ENCODE measurements around the gene CYTH1. TPM values are rescaled to one million over a fixed set of nuclear protein-coding genes. Genes with fewer than 3 reads are reported as not detected.

Gene CYTH1
- total RNA-seq, 6 donors from 2014 or later, result 113 to 295 (median 121) TPM

DNA sequence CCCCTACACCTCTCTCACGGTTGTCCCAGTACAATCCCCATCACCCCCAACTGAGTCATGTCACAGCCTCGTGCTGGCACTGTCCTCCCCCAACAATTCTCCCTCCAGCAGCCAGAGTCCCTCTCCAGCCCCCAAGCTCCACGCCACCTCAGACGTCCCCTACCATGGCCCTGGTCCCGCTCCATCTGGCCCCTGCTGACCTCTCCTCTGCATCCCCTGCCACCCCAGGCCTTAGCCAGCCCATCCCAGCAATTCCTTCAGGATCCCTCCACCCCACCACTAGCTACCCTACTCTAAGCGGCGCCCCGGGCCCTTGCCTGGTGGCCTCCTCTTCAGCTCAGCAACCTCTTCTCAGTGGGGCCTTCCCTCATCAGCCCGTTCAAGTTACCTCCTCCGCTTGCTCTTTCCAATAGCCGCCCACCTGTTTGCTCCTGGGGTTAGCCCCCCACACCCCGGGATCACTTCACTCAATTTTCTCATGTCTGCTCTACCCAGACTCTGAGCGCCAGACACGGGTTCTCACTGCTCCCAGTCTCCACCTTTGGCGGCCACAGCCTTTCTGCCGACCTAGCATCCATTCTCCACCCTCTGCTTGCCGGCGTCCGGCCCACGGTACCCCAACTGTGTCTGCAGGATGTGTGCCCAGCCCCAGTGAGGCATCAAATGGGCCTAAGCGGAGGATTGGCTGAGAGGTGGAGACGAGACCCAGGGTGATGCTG lies 112.7 kb downstream of the CYTH1 start:
- no peak for ATAC-seq (ENCODE audit: low FRiP score in 2 of 2)
- TF ChIP-seq POLR2A (IDR thresholded peaks at IDR 0.05) (no peak), EP300 (IDR thresholded peaks at IDR 0.05) (no peak), POLR2AphosphoS5 (IDR thresholded peaks at IDR 0.05) (no peak)
- TF ChIP-seq, protein P1, sequence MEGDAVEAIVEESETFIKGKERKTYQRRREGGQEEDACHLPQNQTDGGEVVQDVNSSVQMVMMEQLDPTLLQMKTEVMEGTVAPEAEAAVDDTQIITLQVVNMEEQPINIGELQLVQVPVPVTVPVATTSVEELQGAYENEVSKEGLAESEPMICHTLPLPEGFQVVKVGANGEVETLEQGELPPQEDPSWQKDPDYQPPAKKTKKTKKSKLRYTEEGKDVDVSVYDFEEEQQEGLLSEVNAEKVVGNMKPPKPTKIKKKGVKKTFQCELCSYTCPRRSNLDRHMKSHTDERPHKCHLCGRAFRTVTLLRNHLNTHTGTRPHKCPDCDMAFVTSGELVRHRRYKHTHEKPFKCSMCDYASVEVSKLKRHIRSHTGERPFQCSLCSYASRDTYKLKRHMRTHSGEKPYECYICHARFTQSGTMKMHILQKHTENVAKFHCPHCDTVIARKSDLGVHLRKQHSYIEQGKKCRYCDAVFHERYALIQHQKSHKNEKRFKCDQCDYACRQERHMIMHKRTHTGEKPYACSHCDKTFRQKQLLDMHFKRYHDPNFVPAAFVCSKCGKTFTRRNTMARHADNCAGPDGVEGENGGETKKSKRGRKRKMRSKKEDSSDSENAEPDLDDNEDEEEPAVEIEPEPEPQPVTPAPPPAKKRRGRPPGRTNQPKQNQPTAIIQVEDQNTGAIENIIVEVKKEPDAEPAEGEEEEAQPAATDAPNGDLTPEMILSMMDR (IDR thresholded peaks at IDR 0.05), result no peak
- H3K4me1 ChIP-seq, result peaks cover 22 to 29% (median 26%) of the 10 kb centered on the region in 4 donors
- peaks cover 8 to 30% (median 19%) of the 10 kb centered on the region in 4 donors for H3K36me3 ChIP-seq
- H3K27ac ChIP-seq, result no peak overlapping the region
- no peaks in the 10 kb centered on the region for H3K27me3 ChIP-seq
- no peak overlapping the region for H3K4me3 ChIP-seq
- no peak for DNase-seq
- WGBS, 2 donors, result 93% methylated on average over 19 to 22 of the region's 22 CpGs
- no peaks in the 10 kb centered on the region for H3K9me3 ChIP-seq

DNA sequence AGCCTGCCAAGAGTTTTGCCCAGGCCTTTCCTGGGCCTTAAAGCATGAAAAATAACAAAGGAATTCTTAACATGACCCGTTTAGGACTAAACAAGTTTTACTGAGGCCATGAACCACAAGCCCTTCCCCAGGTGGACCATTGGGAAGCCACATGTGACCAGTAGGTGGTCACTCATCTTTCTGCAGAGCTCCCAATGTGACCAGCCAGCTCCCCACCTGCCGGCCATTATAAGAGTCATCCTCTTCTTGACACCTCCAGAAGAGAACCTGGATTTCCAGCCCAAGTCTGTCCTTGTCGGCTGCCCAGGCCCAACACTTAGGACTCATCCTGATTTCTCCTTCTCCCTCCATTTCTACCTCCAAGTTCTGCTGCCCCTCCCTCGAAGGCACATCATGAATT lies 113.2 kb downstream of the CYTH1 start:
- Histone ChIP-seq H3K4me1 (peaks cover 22 to 30% (median 27%) of the 10 kb centered on the region in 4 donors), H3K4me3 (no peak overlapping the region)
- 84 to 96% methylated on average over 4 of the region's 4 CpGs for WGBS, 2 donors

DNA sequence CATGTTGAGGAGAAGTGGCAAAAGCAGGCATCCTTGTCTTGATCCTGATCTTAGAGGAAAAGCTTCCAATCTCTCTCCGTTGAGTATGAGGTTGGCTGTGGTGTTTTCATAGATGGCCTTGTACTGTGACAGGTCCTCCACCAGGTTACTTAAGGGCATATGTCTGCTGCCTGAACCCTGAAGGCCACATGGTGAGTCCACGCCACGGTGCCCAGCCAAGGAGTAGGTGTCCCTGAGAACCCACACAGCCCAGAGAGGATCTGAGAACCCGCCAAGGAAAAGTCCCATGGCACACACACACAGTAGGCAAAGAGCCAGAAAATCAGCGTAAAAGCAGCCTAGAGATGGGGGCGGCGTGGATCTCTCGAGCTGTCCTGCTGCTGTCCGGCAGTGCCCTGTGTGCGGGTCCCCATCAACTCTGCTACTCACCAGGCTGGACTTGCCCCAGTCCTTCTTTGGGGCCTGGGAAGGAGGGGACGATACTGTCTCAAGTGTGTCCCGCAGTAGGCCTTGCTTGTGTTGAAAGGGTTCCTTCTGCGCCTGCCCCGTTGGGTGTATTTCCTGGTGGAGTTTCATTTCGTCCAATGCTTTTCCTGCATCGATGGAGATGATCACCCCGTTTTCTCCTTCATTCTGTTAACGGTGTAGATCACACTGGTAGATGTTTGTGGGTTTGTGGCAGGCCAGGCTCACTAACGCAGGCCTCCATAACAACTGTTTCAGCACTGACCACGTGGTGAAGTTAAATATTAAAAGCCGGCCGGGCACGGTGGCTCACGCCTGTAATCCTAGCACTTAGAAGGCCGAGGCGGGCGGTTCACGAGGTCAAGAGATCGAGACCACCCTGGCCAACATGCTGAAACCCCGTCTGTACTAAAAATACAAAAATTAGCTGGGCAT lies 114.1 kb downstream of the CYTH1 start:
- ATAC-seq (ENCODE audit: low FRiP score in 2 of 2) (no peak), DNase-seq (no peak)
- H3K9me3 ChIP-seq, result no peaks in the 10 kb centered on the region
- H3K27me3 ChIP-seq, result no peaks in the 10 kb centered on the region
- TF ChIP-seq EP300 (IDR thresholded peaks at IDR 0.05), result no peak
- H3K4me1 ChIP-seq, result peaks cover 22 to 30% (median 27%) of the 10 kb centered on the region in 4 donors
- peaks cover 2 to 16% (median 6%) of the 10 kb centered on the region in 4 donors for H3K36me3 ChIP-seq
- H3K4me3 ChIP-seq, result no peak overlapping the region
- peak overlapping the region in 1 of 4 donors; percentile 77 for H3K27ac ChIP-seq
- 92 to 95% methylated on average over 28 to 30 of the region's 30 CpGs for WGBS, 2 donors

More for the DNA sequence above, 113.2 kb downstream of the CYTH1 start:
- peaks cover 8 to 24% (median 14%) of the 10 kb centered on the region in 4 donors for H3K36me3 ChIP-seq
- no peak overlapping the region for H3K27ac ChIP-seq
- DNase-seq (no peak), ATAC-seq (ENCODE audit: low FRiP score in 2 of 2) (no peak)
- TF ChIP-seq EP300 (IDR thresholded peaks at IDR 0.05), result no peak
- no peak for TF ChIP-seq POLR2A (IDR thresholded peaks at IDR 0.05)
- H3K9me3 ChIP-seq, result no peaks in the 10 kb centered on the region
- no peaks in the 10 kb centered on the region for H3K27me3 ChIP-seq

DNA sequence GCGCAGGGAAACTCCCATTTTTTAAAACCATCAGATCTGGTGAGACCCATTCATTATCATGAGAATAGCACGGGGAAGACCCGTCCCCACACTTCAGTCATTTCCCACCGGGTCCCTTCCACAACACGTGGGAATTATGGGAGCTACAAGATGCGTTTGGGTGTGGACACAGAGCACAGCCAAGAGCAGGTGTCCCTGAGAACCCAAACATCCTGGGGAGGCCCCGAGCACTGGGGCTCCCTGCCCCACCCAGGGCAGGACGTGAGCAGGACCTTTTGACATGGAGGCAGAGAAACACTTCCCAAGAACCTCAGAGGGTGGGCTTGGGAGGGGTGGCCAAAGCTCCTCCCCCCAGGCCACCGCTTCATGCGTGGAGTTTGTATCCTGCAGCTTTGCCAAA lies 115.0 kb downstream of the CYTH1 start:
- Histone ChIP-seq H3K4me1 (peaks cover 22 to 30% (median 27%) of the 10 kb centered on the region in 4 donors), H3K27me3 (no peaks in the 10 kb centered on the region), H3K4me3 (no peak overlapping the region), H3K27ac (peak overlapping the region; percentile 77 to 87 (median 82)), H3K36me3 (peaks cover 0 to 8% (median 0%) of the 10 kb centered on the region in 4 donors), H3K9me3 (no peaks in the 10 kb centered on the region)
- TF ChIP-seq EP300 (IDR thresholded peaks at IDR 0.05) (no peak), POLR2A (IDR thresholded peaks at IDR 0.05) (no peak), POLR2AphosphoS5 (IDR thresholded peaks at IDR 0.05) (no peak)
- TF ChIP-seq, protein P1 (IDR thresholded peaks at IDR 0.05), result no peak
- WGBS, 2 donors, result 80 to 81% methylated on average over 8 to 10 of the region's 10 CpGs
- DNase-seq (no peak), ATAC-seq (ENCODE audit: low FRiP score in 2 of 2) (no peak)

DNA sequence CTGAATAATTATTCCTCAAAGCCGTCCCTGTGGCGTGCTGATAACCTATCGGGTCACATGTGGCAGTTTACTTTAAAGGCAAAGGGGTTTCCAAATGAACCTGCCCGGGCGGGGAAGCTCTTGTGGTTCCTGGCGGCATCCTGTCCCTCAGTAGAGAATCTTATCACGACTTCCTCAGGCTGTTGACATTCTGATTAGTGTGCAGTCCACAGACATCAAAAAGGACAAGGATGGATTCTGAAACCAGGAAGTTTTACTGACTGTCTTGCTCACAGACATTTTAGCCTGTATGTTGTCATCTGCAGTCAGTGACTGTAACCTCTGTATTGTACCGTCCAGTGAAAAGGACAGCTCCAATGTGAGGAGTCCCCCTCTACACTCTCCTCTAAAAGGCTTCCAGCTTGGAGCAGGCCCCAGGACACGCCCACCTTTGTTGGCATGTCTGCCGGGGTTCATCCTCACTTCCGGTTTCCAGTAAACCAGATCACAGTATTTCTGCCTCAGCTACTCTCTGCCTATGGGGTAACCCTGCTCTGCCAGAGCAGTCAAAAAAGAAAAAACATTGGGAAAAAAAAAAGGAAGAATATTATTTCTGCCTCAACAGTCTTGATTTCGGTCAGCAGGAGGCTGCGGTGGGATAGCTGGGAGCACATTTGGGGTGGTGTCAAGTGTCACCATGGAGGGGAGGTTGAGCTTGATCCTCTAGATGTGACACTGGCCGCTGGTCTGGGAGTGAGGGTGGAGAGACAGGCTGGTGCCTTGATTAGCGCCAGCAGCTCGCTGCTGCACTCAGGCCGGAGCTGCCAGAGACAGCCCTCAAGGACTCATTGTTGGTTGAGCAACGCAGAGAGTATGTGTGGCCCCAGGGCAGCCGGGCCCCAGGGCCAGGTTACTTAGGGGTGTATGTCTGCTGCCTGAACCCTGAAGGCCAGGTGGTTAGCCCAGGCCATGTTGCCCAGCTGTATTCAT lies 115.8 kb downstream of the CYTH1 start:
- Histone ChIP-seq H3K36me3 (peaks cover 0 to 5% (median 0%) of the 10 kb centered on the region in 4 donors), H3K4me1 (peaks cover 22 to 30% (median 27%) of the 10 kb centered on the region in 4 donors), H3K9me3 (no peaks in the 10 kb centered on the region), H3K4me3 (no peak overlapping the region), H3K27me3 (no peaks in the 10 kb centered on the region), H3K27ac (peak overlapping the region; percentile 77 to 87 (median 82))
- peak in 1 of 2 donors; percentile 49 for DNase-seq
- TF ChIP-seq POLR2AphosphoS5 (IDR thresholded peaks at IDR 0.05), result peak; percentile 54 to 78
- TF ChIP-seq EP300 (IDR thresholded peaks at IDR 0.05), result peak in 2 of 4 donors; percentile 23 to 76
- peak in 1 of 4 donors; percentile 21 for TF ChIP-seq POLR2A (IDR thresholded peaks at IDR 0.05)
- TF ChIP-seq, protein P1 (IDR thresholded peaks at IDR 0.05), result no peak
- peak; percentile 41 to 67 for ATAC-seq (ENCODE audit: low FRiP score in 2 of 2)
- 32 to 33% methylated on average over 14 to 19 of the region's 19 CpGs for WGBS, 2 donors

Measured in upper lobe of left lung (tissue), 6 donors.